ENCODE data around the gene CDC23.
A peak's percentile ranks its signal among the peaks of the same experiment; 100 is the strongest.

Gene CDC23

GRCh38 chr5:138139781-138140090, 73.4 kb downstream of the CDC23 start:
- no peak for DNase-seq

GRCh38 chr5:138138949-138139780, 74.0 kb downstream of the CDC23 start, which contains the start of gene NME5:
NME5 (minus strand) TSS chr5:138139428; CDS start chr5:138138780, 648 bp downstream.
- DNase-seq: peak; percentile 55

All from NCI-H2029 treated with DMSO at 0.1 percent for 48 hours (cell line).